Transverse colon (tissue), 4 donors: ENCODE results near the gene CLCA1.

Experiments used
- CTCF ChIP-seq, 5 experiments: fragments of 200-600 bp in 3 of 5; fragments of 450-650 bp in 2 of 5; sonication (generic) in 3 of 5; IDR thresholded peaks; 1 replicate in 2 of 5; 2 replicates in 3 of 5; pipeline ENCODE4 v1.5.1; 2016 to 2017; ENCODE audit warnings: antibody characterized with exemption in 5 of 5, inconsistent platforms in 3 of 5, mild to moderate bottlenecking in 2 of 5, moderate library complexity in 1 of 5
- POLR2AphosphoS5 ChIP-seq, 3 donors: sonication (generic); formaldehyde crosslinking; IDR thresholded peaks; one replicate each; pipeline ENCODE4 v1.6.1; 2016; ENCODE audit warnings: antibody characterized with exemption in 3 of 3

GRCh38 chr1:86441581-86441980, 27.1 kb upstream of the CLCA1 start:
- no peak for TF ChIP-seq POLR2AphosphoS5 (IDR thresholded peaks at IDR 0.05)
- TF ChIP-seq CTCF (IDR thresholded peaks at IDR 0.05): no peak
